ENCODE measurements around the gene DENND1C.

Gene DENND1C

DNA sequence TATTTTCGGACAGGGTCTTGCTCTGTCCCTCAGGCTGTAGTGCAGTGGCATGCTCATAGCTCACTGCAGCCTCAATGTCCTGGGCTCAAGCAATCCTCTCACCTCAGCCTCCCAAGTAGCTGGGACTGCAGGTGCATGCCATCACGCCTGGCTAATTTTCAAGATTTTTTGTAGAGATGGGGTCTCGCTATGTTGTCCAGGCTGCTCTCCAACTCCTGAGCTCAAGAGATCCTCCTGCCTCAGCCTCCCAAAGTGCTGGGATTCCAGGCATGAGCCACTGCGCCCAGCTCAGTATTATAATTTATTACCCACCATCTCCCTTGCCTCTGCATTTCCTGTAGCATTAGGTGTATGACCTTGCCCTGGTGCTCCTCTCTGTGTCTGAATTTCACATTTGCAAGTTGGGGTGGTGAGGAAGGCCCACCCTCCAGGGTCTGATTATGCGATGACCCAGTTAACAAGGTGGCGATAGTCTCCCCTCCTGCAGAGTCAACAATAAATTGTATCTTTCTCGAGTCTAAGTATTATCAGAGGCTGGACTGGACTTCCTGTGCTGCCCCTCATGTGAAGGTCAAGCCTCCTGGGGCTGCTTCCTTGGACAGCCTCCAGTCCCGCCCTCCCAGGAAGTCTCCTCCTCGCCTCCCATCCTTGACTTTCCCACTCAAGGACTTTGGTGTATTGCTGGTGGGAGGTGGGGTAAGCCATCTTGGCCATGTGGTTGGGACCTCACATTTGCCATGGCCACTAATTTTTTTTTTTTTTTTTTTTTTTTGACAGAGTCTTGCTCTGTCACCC is 22.0 kb upstream of the DENND1C start:
- no peak for DNase-seq

GRCh38 chr19:6501740-6502648 is 20.4 kb upstream of the DENND1C start, which contains the start of gene TUBB4A:
TUBB4A (minus strand) TSS chr19:6502309; CDS start chr19:6502212, 97 bp downstream.
- DNase-seq: peak; percentile 46

DNA sequence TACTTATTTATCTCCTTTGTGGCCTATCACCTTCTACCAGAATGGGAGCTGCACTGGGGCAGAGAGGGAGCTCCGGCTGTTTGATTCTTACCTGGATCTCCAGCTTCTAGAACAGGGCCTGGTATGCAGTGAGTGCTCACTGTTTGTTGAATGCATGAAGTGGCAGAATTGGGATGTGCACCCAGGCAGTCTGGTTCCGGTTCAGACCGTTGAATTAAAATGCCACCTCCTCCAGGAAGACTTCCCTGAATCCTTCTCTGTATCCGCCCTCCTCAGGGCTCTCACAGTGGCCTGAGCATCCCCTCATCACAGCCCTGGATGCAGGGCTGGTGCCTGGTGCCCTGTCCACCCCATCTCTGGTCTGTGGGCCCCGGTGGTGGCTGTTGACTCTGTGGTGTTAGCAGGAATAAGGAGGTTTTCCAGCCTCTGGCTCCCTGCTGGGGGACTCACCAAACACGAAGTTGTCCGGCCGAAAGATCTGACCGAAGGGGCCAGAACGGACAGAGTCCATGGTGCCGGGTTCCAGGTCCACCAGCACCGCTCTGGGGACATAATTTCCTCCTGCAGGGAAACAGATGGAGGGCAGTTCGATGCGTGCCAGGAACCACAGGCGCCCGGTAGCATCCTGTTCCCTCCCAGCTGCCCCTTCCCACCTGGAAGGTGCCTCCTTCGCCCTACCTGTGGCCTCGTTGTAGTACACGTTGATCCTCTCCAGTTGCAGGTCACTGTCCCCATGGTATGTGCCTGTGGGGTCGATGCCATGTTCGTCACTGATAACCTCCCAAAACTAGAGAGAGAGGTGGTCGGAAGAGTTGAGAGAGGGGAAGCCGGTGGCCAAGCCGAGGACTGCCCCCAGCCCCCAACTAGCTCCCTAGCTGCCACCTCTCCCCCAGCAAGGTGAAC is 19.5 kb upstream of the DENND1C start:
- DNase-seq: no peak

DNA sequence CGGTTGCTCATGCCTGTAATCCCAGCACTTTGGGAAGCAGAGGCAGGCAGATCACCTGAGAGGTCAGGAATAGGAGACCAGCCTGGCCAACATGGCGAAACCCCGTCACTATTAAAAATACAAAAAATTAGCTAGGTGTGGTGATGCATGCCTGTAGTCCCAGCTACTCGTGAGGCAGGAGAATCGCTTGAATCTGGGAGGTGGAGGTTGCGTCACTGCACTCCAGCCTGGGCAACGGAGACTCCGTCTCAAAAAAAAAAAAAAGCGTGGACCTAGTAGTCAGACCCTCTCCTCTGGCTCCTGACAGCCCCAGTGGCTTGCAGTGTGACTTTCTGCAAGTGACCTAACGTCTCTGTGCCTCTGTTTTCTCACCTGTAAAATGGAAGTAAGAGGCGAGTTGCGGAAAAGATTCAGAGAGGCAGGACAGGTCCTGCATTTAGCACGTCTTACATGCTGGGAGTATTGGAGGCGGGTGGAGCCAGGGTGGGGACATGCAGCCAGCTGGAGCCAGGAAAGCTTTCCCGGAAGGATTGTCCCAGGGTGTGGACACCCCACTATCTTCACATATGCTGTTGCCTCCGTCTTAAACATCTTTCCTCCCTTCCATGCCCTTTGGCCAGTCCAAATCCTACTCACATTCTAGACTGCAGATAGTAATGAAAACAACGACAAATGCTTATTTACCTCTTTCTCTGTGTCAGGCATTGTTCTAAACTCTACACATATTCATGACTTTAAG is 17.6 kb upstream of the DENND1C start:
- no peak for DNase-seq

DNA sequence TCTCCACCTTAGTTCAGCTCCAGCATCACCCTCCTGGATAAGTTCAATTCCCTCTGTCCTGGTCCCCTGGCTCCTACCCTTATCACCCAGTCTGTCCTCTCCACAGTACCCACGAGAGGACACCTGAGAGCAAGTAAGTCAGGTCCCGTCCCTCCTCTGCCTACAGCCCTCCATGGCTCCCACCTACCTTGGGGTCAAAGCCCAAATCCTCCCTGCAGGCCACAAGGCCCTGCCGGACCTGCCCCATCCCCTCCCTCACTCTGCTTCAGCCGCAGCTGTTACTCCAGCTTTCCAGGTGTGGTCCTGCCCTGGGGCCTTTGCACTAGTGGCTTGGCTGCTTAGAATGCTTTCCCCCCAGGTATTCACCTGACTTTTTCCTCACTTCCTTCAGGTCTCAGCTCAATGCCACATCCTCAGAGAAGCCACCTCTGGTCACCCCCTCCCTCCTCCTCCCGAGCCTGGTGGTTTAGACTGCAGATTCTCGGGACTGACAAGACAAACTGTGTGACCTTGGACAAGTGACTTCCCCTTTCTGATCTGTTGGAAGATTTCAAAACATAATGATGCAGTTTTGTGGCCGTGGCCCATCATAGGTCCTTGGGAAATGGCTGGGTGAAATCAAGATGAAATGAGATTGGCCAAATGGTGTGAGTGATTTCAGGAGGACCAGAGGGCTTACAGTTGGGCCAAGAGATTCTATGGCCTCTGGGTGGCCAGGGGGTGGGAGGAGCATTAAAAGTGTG is 16.9 kb upstream of the DENND1C start:
- peak; percentile 15 for DNase-seq

GRCh38 chr19:6495947-6496346 is 14.4 kb upstream of the DENND1C start:
- DNase-seq: no peak

- no peak for DNase-seq
Measured at GRCh38 chr19:6494438-6495036, 12.9 kb upstream of the DENND1C start.

GRCh38 chr19:6491802-6492592 is 10.4 kb upstream of the DENND1C start:
- no peak for DNase-seq

DNA sequence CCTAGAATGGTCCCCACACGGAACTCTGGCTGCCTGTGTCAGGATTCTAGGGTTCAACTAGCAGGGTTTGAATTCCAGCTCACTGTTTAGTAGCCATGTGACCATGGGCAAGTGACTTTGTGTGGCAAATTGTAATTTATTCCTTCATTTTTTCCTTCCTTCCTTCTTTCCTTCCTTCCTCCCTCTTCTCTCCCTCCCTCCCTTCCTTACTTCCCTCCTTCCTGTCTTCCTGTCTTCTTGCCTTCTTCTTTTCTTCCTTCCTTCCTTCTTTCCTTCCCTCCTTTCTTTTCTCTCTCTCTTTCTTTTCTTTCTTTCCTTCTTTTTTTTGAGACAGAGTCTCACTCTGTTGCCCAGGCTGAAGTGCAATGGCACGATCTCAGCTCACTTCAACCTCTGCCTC is 8.5 kb upstream of the DENND1C start:
- no peak for DNase-seq

DNA sequence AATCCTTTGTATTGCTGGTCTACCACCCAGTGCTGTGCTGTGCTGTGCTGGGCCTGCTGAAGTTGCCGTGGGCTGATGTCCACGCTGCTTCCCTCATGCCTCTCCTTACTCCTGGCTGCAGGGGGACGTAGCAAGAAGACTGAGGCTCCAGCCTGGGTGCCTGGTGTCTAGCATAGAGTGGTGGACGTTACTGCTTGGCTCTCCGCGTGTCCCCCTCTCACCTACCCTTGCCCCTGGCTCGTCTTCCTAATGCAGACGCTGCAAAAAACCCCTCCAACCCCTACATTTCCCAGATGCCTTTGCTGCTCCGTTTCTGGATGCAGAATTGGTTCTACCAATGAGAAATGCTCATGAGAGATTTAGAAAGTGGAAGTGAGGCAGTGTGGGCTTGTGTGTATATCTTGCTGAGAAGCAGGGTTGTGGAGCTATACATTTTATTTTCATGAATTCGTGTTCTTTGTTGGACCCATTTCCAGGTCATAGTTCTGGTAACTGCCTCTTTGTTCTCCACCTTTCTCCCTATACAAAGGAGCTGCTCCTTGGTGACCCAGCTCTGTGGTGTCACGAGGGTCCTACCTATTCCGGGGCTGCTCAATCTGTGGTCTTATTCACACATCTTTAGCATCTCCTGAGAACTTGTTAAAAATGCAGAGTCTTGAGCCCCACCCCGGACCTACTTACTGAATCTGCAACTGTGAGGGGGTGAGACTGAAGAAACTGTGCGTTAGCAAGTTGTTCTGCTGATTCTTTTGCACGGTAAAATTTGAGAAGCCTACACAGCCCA is 7.9 kb upstream of the DENND1C start:
- DNase-seq: peak; percentile 46

DNA sequence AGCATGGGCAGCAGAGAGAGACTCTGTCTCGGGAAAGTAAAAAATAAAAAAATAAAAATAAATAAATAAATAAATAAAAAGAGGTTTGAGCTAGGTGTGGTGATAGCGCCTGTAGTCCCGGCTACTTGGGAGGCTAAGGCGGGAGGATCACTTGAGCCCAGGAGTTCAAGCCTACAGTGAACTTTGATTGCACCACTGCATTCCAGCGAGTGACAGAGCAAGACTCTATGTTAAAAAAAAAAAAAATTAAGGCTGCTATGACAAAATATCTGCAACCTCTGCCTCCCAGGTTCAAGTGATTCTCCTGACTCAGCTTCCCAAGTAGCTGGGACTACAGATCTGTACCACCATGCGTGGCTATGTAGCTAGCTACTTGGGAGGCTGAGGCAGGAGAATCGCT is 3.2 kb upstream of the DENND1C start:
- no peak for DNase-seq

- DNase-seq: no peak
Measured at GRCh38 chr19:6484230-6484629, 2.6 kb upstream of the DENND1C start.

- DNase-seq: no peak
Measured at GRCh38 chr19:6483235-6483634, 1.6 kb upstream of the DENND1C start.

DNA sequence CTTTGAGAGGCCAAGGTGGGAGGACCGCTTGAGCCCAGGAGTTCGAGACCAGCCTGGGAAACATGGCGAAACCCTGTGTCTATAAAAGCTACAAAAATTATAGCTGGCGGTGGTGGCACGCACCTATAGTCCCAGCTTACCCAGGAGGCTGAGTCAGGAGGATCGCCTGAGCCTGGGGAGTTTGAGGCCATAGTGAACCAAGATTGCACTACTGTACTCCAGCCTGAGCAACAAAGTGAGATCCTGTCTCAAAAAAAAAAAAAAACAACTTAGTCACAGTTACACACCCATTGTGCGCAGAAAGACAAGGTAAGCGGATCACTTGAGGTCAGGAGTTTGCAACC is 728 bp upstream of the DENND1C start:
- no peak for DNase-seq

DNA sequence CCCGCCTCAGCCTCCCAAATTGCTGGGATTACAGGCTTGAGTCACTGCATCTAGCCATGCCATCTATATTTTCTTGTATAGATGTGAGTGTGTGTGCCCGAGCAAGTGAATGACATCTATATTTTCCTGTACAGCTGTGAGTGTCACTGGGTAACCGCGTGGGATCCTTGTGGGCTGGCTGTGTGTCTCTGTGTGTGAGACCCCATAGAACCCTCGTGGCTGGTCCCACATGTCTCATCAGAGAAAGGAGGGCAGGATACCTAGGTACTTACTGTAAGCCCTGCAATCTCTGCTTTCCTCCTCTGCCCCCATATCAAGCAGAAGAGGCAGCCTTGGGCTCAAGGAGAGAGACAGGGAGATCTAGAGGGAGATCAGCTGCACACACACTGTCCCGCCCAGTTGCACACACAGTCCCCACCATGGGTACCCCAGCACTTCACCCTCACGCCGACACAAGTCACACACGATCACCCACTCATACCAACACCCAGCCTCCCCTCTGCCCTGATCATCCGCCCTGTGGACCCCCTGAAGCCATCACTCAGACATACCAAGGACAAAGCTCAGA is 655 bp downstream of the DENND1C start:
- DNase-seq: no peak

- DNase-seq: no peak
Measured at GRCh38 chr19:6479836-6480398, 1.7 kb downstream of the DENND1C start.

DNA sequence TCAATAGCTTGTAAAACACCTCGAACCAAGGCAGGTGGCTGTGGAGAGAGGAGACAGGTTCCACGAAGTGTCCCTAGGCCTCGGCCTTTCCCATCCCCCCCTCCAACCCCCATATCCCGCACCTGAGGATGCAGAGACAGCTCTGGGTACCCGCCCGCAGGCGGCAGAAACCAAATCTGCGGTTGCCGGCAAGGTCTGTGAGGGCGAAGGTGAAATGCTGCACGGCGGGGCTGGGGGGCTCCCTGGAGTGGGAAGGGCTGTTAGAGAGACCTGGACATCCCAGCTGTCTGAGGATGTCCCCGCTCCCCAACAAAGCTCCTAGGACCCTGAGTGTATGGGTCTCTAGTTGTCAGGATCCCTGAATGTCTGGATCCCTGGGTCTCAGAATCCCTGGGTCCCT is 2.8 kb downstream of the DENND1C start:
- no peak for DNase-seq

DNA sequence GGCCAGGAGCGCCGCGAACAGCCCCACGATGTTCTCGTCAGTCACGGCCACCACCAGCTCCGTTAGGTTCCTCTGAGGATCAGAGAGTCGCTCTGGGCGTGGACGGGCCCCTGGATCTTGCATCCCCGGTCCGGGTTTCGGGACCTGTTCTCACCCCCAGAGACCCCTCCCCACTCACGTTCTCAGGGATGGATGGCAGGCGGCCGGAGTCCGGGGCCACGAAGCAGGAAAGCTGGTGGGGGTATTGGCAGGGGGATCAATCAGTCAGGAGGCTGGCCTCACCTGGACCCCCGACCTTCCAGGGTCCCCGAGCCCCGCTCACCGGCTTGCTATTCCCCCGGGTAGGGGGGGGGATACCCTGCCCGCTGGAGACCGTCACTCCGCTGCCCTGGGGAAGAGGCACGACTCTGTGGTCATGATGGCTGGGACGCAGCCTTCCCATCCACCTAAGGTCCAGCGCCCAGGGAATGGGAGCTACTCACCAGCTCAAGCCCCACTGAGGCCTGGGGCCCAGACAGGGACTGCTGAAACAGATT is 4.6 kb downstream of the DENND1C start:
- DNase-seq: no peak

Data from RPMI8226 (cell line).